Measurements from ENCODE around the gene SYNGR1. TPM values are rescaled to one million over a fixed set of nuclear protein-coding genes. Genes with fewer than 3 reads are reported as not detected.

Gene SYNGR1
- total RNA-seq, 4 donors from 2014 or later: 13.3 to 35.5 (median 21.5) TPM

- intact Hi-C loops (cut with DNase I): no loop called here
- no peak for DNase-seq
- no peaks in the 10 kb centered on the region for H3K9me3 ChIP-seq
- 77 to 79% methylated on average over 4 to 7 of the region's 12 CpGs for WGBS, 2 donors
- no peaks in the 10 kb centered on the region for H3K27me3 ChIP-seq
- peaks cover 3 to 20% (median 6%) of the 10 kb centered on the region in 3 donors for H3K4me1 ChIP-seq
- no peak overlapping the region for H3K4me3 ChIP-seq
- TF ChIP-seq POLR2A (IDR thresholded peaks at IDR 0.05): no peak
- TF ChIP-seq, protein P1, sequence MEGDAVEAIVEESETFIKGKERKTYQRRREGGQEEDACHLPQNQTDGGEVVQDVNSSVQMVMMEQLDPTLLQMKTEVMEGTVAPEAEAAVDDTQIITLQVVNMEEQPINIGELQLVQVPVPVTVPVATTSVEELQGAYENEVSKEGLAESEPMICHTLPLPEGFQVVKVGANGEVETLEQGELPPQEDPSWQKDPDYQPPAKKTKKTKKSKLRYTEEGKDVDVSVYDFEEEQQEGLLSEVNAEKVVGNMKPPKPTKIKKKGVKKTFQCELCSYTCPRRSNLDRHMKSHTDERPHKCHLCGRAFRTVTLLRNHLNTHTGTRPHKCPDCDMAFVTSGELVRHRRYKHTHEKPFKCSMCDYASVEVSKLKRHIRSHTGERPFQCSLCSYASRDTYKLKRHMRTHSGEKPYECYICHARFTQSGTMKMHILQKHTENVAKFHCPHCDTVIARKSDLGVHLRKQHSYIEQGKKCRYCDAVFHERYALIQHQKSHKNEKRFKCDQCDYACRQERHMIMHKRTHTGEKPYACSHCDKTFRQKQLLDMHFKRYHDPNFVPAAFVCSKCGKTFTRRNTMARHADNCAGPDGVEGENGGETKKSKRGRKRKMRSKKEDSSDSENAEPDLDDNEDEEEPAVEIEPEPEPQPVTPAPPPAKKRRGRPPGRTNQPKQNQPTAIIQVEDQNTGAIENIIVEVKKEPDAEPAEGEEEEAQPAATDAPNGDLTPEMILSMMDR (IDR thresholded peaks at IDR 0.05): no peak
- H3K27ac ChIP-seq: no peak overlapping the region
- peaks cover 0 to 21% (median 0%) of the 10 kb centered on the region in 3 donors for H3K36me3 ChIP-seq
Measured at GRCh38 chr22:39383841-39384625, 34.2 kb downstream of the SYNGR1 start.

- TF ChIP-seq, protein P1 (IDR thresholded peaks at IDR 0.05): peak in 2 of 6 experiments; percentile 21 to 37
- TF ChIP-seq POLR2A (IDR thresholded peaks at IDR 0.05): no peak
- intact Hi-C loops (cut with DNase I): no loop called here
- H3K27me3 ChIP-seq: no peaks in the 10 kb centered on the region
- peaks cover 3 to 17% (median 6%) of the 10 kb centered on the region in 3 donors for H3K4me1 ChIP-seq
- no peak overlapping the region for H3K27ac ChIP-seq
- H3K9me3 ChIP-seq: no peaks in the 10 kb centered on the region
- DNase-seq: no peak
- H3K4me3 ChIP-seq: no peak overlapping the region
- 58 to 65% methylated on average over 14 to 20 of the region's 21 CpGs for WGBS, 2 donors
- H3K36me3 ChIP-seq: peaks cover 0 to 20% (median 0%) of the 10 kb centered on the region in 3 donors
Measured at GRCh38 chr22:39384750-39385480, 35.1 kb downstream of the SYNGR1 start.

GRCh38 chr22:39388261-39389011 lies 38.6 kb downstream of the SYNGR1 start:
- 1 to 8% methylated on average over 29 to 30 of the region's 56 CpGs for WGBS, 2 donors
- H3K27ac ChIP-seq: peak overlapping the region in 3 of 4 donors; percentile 53 to 77 (median 66)
- intact Hi-C loops (cut with DNase I): no loop called here

GRCh38 chr22:39389420-39389819 lies 39.6 kb downstream of the SYNGR1 start:
- Histone ChIP-seq H3K4me3 (no peak overlapping the region), H3K9me3 (no peaks in the 10 kb centered on the region), H3K27ac (no peak overlapping the region), H3K4me1 (peaks cover 3 to 12% (median 6%) of the 10 kb centered on the region in 3 donors), H3K36me3 (no peaks in the 10 kb centered on the region), H3K27me3 (no peaks in the 10 kb centered on the region)
- TF ChIP-seq, protein P1 (IDR thresholded peaks at IDR 0.05): no peak
- TF ChIP-seq POLR2A (IDR thresholded peaks at IDR 0.05): no peak
- 79 to 90% methylated on average over 7 to 11 of the region's 11 CpGs for WGBS, 2 donors
- DNase-seq: no peak
- intact Hi-C loops (cut with DNase I): no loop called here

More at GRCh38 chr22:39388261-39389011, 38.6 kb downstream of the SYNGR1 start:
- Histone ChIP-seq H3K4me1 (peaks cover 3 to 12% (median 6%) of the 10 kb centered on the region in 3 donors), H3K36me3 (no peaks in the 10 kb centered on the region), H3K4me3 (peak overlapping the region; percentile 28 to 80 (median 66)), H3K9me3 (no peaks in the 10 kb centered on the region), H3K27me3 (no peaks in the 10 kb centered on the region)
- peak in 1 of 4 donors; percentile 21 for TF ChIP-seq POLR2A (IDR thresholded peaks at IDR 0.05)
- TF ChIP-seq, protein P1 (IDR thresholded peaks at IDR 0.05): no peak
- no peak for DNase-seq

Measured in esophagus squamous epithelium (tissue), 5 donors.